GM23338 (cell line): ENCODE data around the gene TRIM51. TPM values are rescaled to one million over a fixed set of nuclear protein-coding genes. Genes with fewer than 3 reads are reported as not detected.

Experiments used
- ATAC-seq: fragments of 200-7000 bp; cut with Tn5 transposase; 3 replicates; pipeline ENCODE4 v1.9.1; 2020
- DNase-seq: peaks from one replicate; pipeline ENCODE4 v3.0.0-alpha.2; 2015; ENCODE audit warnings: low spot score
- H2AFZ ChIP-seq: fragments of 200-600 bp; sonication (generic); 2 replicates; pipeline ENCODE4 v1.8.0; 2016; ENCODE audit warnings: antibody characterized with exemption, mild to moderate bottlenecking, moderate library complexity
- H3F3A ChIP-seq: fragments of 200-600 bp; sonication (generic); replicated peaks from 2 replicates; pipeline ENCODE4 v1.8.0; 2017; ENCODE audit warnings: antibody characterized with exemption, mixed run types, low read depth
- H3K27ac ChIP-seq: fragments of 200-600 bp; sonication (generic); 2 replicates; pipeline ENCODE4 v1.6.1; 2016; ENCODE audit warnings: low read depth
- H3K27me3 ChIP-seq: fragments of 200-600 bp; sonication (generic); 2 replicates; pipeline ENCODE4 v1.8.0; 2016; ENCODE audit warnings: mild to moderate bottlenecking, mixed run types, moderate library complexity; ENCODE audit not compliant: insufficient read depth
- H3K36me3 ChIP-seq: fragments of 200-600 bp; sonication (generic); 2 replicates; pipeline ENCODE4 v1.8.0; 2016; ENCODE audit warnings: mild to moderate bottlenecking; ENCODE audit not compliant: insufficient read depth
- H3K4me1 ChIP-seq: fragments of 200-600 bp; sonication (generic); 2 replicates; pipeline ENCODE4 v1.8.0; 2016; ENCODE audit warnings: mild to moderate bottlenecking, moderate library complexity; ENCODE audit not compliant: insufficient read depth
- H3K4me2 ChIP-seq: fragments of 200-600 bp; sonication (generic); 2 replicates; pipeline ENCODE4 v1.7.1; 2017; ENCODE audit warnings: mixed run types
- H3K4me3 ChIP-seq: fragments of 200-600 bp; sonication (generic); 2 replicates; pipeline ENCODE4 v1.6.1; 2016; ENCODE audit warnings: mixed run types
- H3K79me2 ChIP-seq: fragments of 200-600 bp; sonication (generic); replicated peaks from 2 replicates; pipeline ENCODE4 v1.8.0; 2017; ENCODE audit warnings: mild to moderate bottlenecking; ENCODE audit not compliant: insufficient read depth
- H3K9me2 ChIP-seq: fragments of 200-600 bp; sonication (generic); 2 replicates; pipeline ENCODE4 v1.8.0; 2017; ENCODE audit not compliant: insufficient read depth
- H4K20me1 ChIP-seq: fragments of 200-600 bp; sonication (generic); replicated peaks from 2 replicates; pipeline ENCODE4 v1.8.0; 2017; ENCODE audit warnings: mild to moderate bottlenecking; ENCODE audit not compliant: insufficient read depth
- H3K27ac Mint-ChIP-seq: 2 replicates; pipeline ENCODE4 v1.8.0; 2020; ENCODE audit warnings: inconsistent platforms, mild to moderate bottlenecking, moderate library complexity, mixed read lengths
- H3K27me3 Mint-ChIP-seq: 3 replicates; pipeline ENCODE4 v1.8.0; 2022; ENCODE audit warnings: low read depth, mild to moderate bottlenecking, moderate library complexity, mixed read lengths, inconsistent platforms; ENCODE audit not compliant: insufficient read depth, poor library complexity
- H3K36me3 Mint-ChIP-seq: 3 replicates; pipeline ENCODE4 v1.8.0; 2021; ENCODE audit warnings: low read depth, mild to moderate bottlenecking, inconsistent platforms, moderate library complexity, mixed read lengths
- H3K4me1 Mint-ChIP-seq: 3 replicates; pipeline ENCODE4 v1.8.0; 2020; ENCODE audit warnings: mild to moderate bottlenecking, inconsistent platforms, mixed read lengths
- H3K4me3 Mint-ChIP-seq: 3 replicates; pipeline ENCODE4 v1.8.0; 2021; ENCODE audit warnings: moderate library complexity, mild to moderate bottlenecking, inconsistent platforms, mixed read lengths
- H3K9me3 Mint-ChIP-seq: 3 replicates; pipeline ENCODE4 v1.8.0; 2020; ENCODE audit warnings: moderate library complexity, mild to moderate bottlenecking, inconsistent platforms, mixed read lengths
- CREB1 ChIP-seq: fragments of 250-450 bp; sonication (Bioruptor Pico); IDR thresholded peaks from 2 replicates; pipeline ENCODE4 v1.5.0; 2020; ENCODE audit warnings: low read depth, mild to moderate bottlenecking, moderate library complexity
- CTCF ChIP-seq, 2 experiments: fragments of 200-600 bp in 1 of 2; sonication (generic) in 1 of 2; conservative IDR thresholded peaks; 2 replicates each; pipeline versions ENCODE4 v1.5.1 to v1.6.1; 2016 to 2017; ENCODE audit warnings: antibody characterized with exemption in 2 of 2, low read depth in 2 of 2, mild to moderate bottlenecking in 2 of 2, moderate library complexity in 1 of 2
- ETS1 ChIP-seq: IDR thresholded peaks from 2 replicates; pipeline ENCODE4 v1.6.1; 2016; ENCODE audit warnings: antibody characterized with exemption
- EZH2 ChIP-seq: fragments of 200-600 bp; sonication (generic); IDR thresholded peaks from one replicate; pipeline ENCODE4 v1.8.0; 2017; ENCODE audit warnings: antibody characterized with exemption, mild to moderate bottlenecking, low read depth; ENCODE audit not compliant: unreplicated experiment
- EZH2phosphoT487 ChIP-seq: fragments of 200-600 bp; sonication (generic); IDR thresholded peaks from one replicate; pipeline ENCODE4 v1.8.1; 2018; ENCODE audit warnings: antibody characterized with exemption; ENCODE audit not compliant: unreplicated experiment
- JUNB ChIP-seq: IDR thresholded peaks from one replicate; pipeline ENCODE4 v1.6.1; 2016; ENCODE audit warnings: antibody characterized with exemption; ENCODE audit not compliant: unreplicated experiment
- NANOG ChIP-seq: IDR thresholded peaks from 2 replicates; pipeline ENCODE4 v1.6.1; 2016; ENCODE audit warnings: antibody characterized with exemption, borderline replicate concordance
- POLR2AphosphoS5 ChIP-seq: IDR thresholded peaks from 2 replicates; pipeline ENCODE4 v1.6.1; 2016; ENCODE audit warnings: antibody characterized with exemption, low read depth
- REST ChIP-seq: IDR thresholded peaks from one replicate; pipeline ENCODE4 v1.6.1; 2018; ENCODE audit warnings: antibody characterized with exemption; ENCODE audit not compliant: unreplicated experiment
- STAT1 ChIP-seq: IDR thresholded peaks from one replicate; pipeline ENCODE4 v1.6.1; 2016; ENCODE audit warnings: antibody characterized with exemption; ENCODE audit not compliant: unreplicated experiment
- ZNF114 ChIP-seq: fragments of 250-450 bp; sonication (Bioruptor Pico); IDR thresholded peaks from 2 replicates; pipeline ENCODE4 v1.5.0; 2020; ENCODE audit warnings: mild to moderate bottlenecking, moderate library complexity
- ZNF331 ChIP-seq: fragments of 250-450 bp; sonication (Bioruptor Pico); IDR thresholded peaks from 2 replicates; pipeline ENCODE4 v1.5.0; 2020; ENCODE audit warnings: low read depth, mild to moderate bottlenecking, moderate library complexity
- ZNF462 ChIP-seq: fragments of 250-450 bp; sonication (Bioruptor Pico); IDR thresholded peaks from 2 replicates; pipeline ENCODE4 v1.5.0; 2020; ENCODE audit warnings: mild to moderate bottlenecking, moderate library complexity
- polyA plus RNA-seq: library from polyadenylated mRNA; unstranded; fragments of >200 nt; fragmentation: Nextera tagmentation; extraction: Ambion mirVana; gene quantifications from 2 replicates; pipeline ENCODE4 v1.2.1, GENCODE V29; 2016
- total RNA-seq: library from RNA; depleted of rRNA; stranded (reverse); fragments of >200 nt; shearing (Covaris generic); gene quantifications from 2 replicates; pipeline ENCODE4 v1.2.3, GENCODE V29; 2014

Gene TRIM51
- total and polyA plus RNA-seq, 2 experiments from 2014 or later = 0.21 TPM; not detected in 1

GRCh38 chr11:55920537-55920936 is 37.4 kb downstream of the TRIM51 start:
- H3K4me3 Mint-ChIP-seq = no peak overlapping the region
- peaks cover 88% of the 10 kb centered on the region for H3K9me3 Mint-ChIP-seq
- H3K9me2 ChIP-seq = no peaks in the 10 kb centered on the region; the same call in 1 of the 2 replicates
- no peaks in the 10 kb centered on the region for H3K27me3 ChIP-seq
- no peak overlapping the region for H3K4me2 ChIP-seq
- no peaks in the 10 kb centered on the region for H3F3A ChIP-seq
- H3K27me3 Mint-ChIP-seq = peaks cover 2% of the 10 kb centered on the region
- no peak overlapping the region for H3K27ac ChIP-seq
- no peak overlapping the region for H3K27ac Mint-ChIP-seq
- H3K4me1 ChIP-seq = no peaks in the 10 kb centered on the region
- H4K20me1 ChIP-seq = no peaks in the 10 kb centered on the region
- H3K4me3 ChIP-seq = no peak overlapping the region
- TF ChIP-seq EZH2 = no peak
- no peak for TF ChIP-seq EZH2phosphoT487
- TF ChIP-seq CREB1 (CRISPR knock-in tag) = no peak
- no peak for TF ChIP-seq ZNF114 (CRISPR knock-in tag)
- TF ChIP-seq ZNF331 (CRISPR knock-in tag) = no peak
- TF ChIP-seq ETS1 = no peak
- TF ChIP-seq ZNF462 (CRISPR knock-in tag) = no peak
- no peak for TF ChIP-seq REST
- TF ChIP-seq CTCF (conservative IDR thresholded peaks at IDR 0.05; ENCODE audit: low read depth in 2 of 2) = no peak
- no peak for TF ChIP-seq POLR2AphosphoS5
- no peak for TF ChIP-seq JUNB
- TF ChIP-seq STAT1 = no peak
- TF ChIP-seq NANOG = no peak
- ATAC-seq (no peak), DNase-seq (no peak)
- no peak overlapping the region for H2AFZ ChIP-seq
- H3K79me2 ChIP-seq = no peaks in the 10 kb centered on the region
- no peaks in the 10 kb centered on the region for H3K4me1 Mint-ChIP-seq
- H3K36me3 ChIP-seq = no peaks in the 10 kb centered on the region
- peaks cover 27% of the 10 kb centered on the region for H3K36me3 Mint-ChIP-seq
